ENCODE data around the gene HNRNPL. TPM values are rescaled to one million over a fixed set of nuclear protein-coding genes. Genes with fewer than 3 reads are reported as not detected.

The HNRNPL gene
- total and polyA plus RNA-seq, 2 donors from 2014 or later, result 168 to 278 TPM

- intact Hi-C loops (cut with DNase I), result loop anchor here (10.0 kb wide), 1 partner anchor 52 kb away; no protein-coding TSS in a partner anchor
- no peak overlapping the region for H3K27ac ChIP-seq (ENCODE audit: low read depth in 2 of 2, low read length in 2 of 2)
- TF ChIP-seq CTCF (IDR thresholded peaks at IDR 0.05; ENCODE audit: borderline replicate concordance, extremely low read depth, insufficient read depth), result no peak
- no peak overlapping the region for H3K9ac ChIP-seq (ENCODE audit: low read length in 3 of 3)
- no peaks in the 10 kb centered on the region for H3K27me3 ChIP-seq (ENCODE audit: control insufficient read depth, insufficient read depth, low read length)
- DNase-seq (peak in 1 of 5 donors; percentile 61), FAIRE-seq (no peak)
- no peak overlapping the region for H3K4me3 ChIP-seq (ENCODE audit: low read length in 3 of 3)
- H3K36me3 ChIP-seq (ENCODE audit: control insufficient read depth in 2 of 3, insufficient read depth in 3 of 3, low read length in 3 of 3), result no peaks in the 10 kb centered on the region
- H3K9me3 ChIP-seq (ENCODE audit: control insufficient read depth in 2 of 3, insufficient read depth in 1 of 3, low read length in 3 of 3), result no peaks in the 10 kb centered on the region
- H3K4me1 ChIP-seq (ENCODE audit: control insufficient read depth in 2 of 3, insufficient read depth in 2 of 3, low read depth in 1 of 3, low read length in 3 of 3), result peaks cover 0 to 2% (median 0%) of the 10 kb centered on the region in 3 donors
These were observed 43.4 kb downstream of the HNRNPL start for GRCh38 chr19:38806371-38806770.

DNA sequence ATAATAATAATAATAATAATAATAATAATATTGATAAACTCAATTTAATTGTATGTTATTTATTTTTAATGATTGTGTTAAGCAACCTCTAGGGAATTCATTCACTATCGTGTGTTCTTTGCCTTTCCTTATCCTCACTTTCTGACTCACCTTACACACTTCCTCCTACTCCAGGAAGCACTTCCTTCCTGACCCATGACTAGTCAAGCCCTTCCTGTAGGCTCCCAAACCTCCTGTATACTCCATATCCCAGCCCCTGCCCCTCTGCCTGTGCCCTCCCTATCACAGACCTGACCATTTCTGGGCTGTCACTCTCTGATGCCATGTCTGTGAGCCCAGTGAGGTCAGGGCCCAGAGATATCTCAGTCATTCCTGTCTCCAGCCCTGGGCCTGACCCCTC, 44.6 kb downstream of the HNRNPL start:
- DNase-seq (peak in 1 of 5 donors; percentile 29), FAIRE-seq (no peak)
- Histone ChIP-seq H3K27ac (ENCODE audit: low read depth in 2 of 2, low read length in 2 of 2) (no peak overlapping the region), H3K9ac (ENCODE audit: low read length in 3 of 3) (no peak overlapping the region), H3K4me1 (ENCODE audit: control insufficient read depth in 2 of 3, insufficient read depth in 2 of 3, low read depth in 1 of 3, low read length in 3 of 3) (peaks cover 0 to 2% (median 0%) of the 10 kb centered on the region in 3 donors), H3K9me3 (ENCODE audit: control insufficient read depth in 2 of 3, insufficient read depth in 1 of 3, low read length in 3 of 3) (no peaks in the 10 kb centered on the region), H3K27me3 (ENCODE audit: control insufficient read depth, insufficient read depth, low read length) (no peaks in the 10 kb centered on the region), H3K4me3 (ENCODE audit: low read length in 3 of 3) (no peak overlapping the region), H3K36me3 (ENCODE audit: control insufficient read depth in 2 of 3, insufficient read depth in 3 of 3, low read length in 3 of 3) (no peaks in the 10 kb centered on the region)
- TF ChIP-seq CTCF (IDR thresholded peaks at IDR 0.05; ENCODE audit: borderline replicate concordance, extremely low read depth, insufficient read depth), result no peak
- intact Hi-C loops (cut with DNase I), result loop anchor here (10.0 kb wide), 1 partner anchor 50 kb away; no protein-coding TSS in a partner anchor

GRCh38 chr19:38803543-38803942, 46.2 kb downstream of the HNRNPL start:
- no peaks in the 10 kb centered on the region for H3K27me3 ChIP-seq (ENCODE audit: control insufficient read depth, insufficient read depth, low read length)
- FAIRE-seq (no peak), DNase-seq (peak in 1 of 5 donors; percentile 53)
- no peak overlapping the region for H3K9ac ChIP-seq (ENCODE audit: low read length in 3 of 3)
- H3K4me1 ChIP-seq (ENCODE audit: control insufficient read depth in 2 of 3, insufficient read depth in 2 of 3, low read depth in 1 of 3, low read length in 3 of 3), result peaks cover 0 to 2% (median 0%) of the 10 kb centered on the region in 3 donors
- no peak overlapping the region for H3K27ac ChIP-seq (ENCODE audit: low read depth in 2 of 2, low read length in 2 of 2)
- no peak for TF ChIP-seq CTCF (IDR thresholded peaks at IDR 0.05; ENCODE audit: borderline replicate concordance, extremely low read depth, insufficient read depth)
- no peak overlapping the region for H3K4me3 ChIP-seq (ENCODE audit: low read length in 3 of 3)
- intact Hi-C loops (cut with DNase I), result loop anchor here (10.0 kb wide), 1 partner anchor 49 kb away; no protein-coding TSS in a partner anchor
- H3K36me3 ChIP-seq (ENCODE audit: control insufficient read depth in 2 of 3, insufficient read depth in 3 of 3, low read length in 3 of 3), result no peaks in the 10 kb centered on the region
- H3K9me3 ChIP-seq (ENCODE audit: control insufficient read depth in 2 of 3, insufficient read depth in 1 of 3, low read length in 3 of 3), result no peaks in the 10 kb centered on the region

Measured in kidney (tissue), 14 donors.